Neural progenitor cell (in vitro differentiated cells): Measurements from ENCODE around the gene TMBIM4.

Experiments used
- CTCF ChIP-seq: fragments of 200-600 bp; sonication (generic); IDR thresholded peaks from 2 replicates; pipeline ENCODE4 v1.5.1; 2017; ENCODE audit warnings: antibody characterized with exemption, mild to moderate bottlenecking
- EZH2 ChIP-seq: fragments of 200-600 bp; sonication (generic); IDR thresholded peaks from 2 replicates; pipeline ENCODE4 v1.6.1; 2017; ENCODE audit warnings: antibody characterized with exemption, mild to moderate bottlenecking, moderate library complexity
- EZH2phosphoT487 ChIP-seq: fragments of 200-600 bp; sonication (generic); IDR thresholded peaks from 2 replicates; pipeline ENCODE4 v1.6.1; 2017; ENCODE audit warnings: antibody characterized with exemption

GRCh38 chr12:66176105-66176900 lies 6.5 kb upstream of the TMBIM4 start:
- no peak for TF ChIP-seq EZH2
- TF ChIP-seq CTCF = no peak
- TF ChIP-seq EZH2phosphoT487 = no peak
